Measurements from ENCODE around the gene CGB3.

The CGB3 gene

DNA sequence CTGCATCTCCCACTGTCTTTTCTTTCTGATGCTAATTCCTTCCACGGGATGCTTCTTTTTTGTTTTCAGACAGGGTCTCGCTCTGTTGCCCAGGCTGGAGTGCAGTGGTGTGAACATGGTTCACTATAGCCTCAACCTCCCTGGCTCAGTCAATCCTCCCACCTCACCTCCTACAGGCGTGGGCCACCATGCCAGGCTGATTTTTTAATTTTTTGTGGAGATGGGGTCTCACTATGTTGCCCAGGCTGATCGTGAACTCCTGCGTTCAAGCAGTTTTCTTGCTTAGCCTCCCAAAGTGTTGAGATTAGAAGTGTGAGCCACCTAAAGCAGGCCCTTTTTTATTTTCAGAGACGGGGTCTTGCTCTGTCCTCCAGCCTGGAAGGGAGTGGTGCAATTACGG is 35.8 kb downstream of the CGB3 start:
- DNase-seq (ENCODE audit: low spot score) = no peak

DNA sequence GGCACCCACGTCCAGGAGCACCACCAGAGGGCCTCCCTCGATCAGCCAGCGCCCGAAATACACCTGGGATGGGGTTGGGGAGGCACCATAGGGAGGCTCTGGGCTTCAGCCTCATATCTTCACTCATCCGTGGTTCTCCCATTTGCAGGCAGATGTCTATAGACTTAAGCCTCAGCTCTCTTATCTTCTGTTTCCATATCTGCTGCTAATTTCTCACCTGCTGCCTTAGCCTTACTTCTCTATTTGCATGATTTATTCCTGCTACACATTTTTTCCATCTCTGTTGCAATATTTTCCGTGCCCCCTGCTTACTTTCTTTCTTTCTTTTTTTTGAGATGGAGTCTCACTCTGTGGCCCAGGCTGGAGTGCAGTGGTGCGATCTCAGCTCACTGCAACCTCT is 36.8 kb downstream of the CGB3 start:
- no peak for DNase-seq (ENCODE audit: low spot score)

DNA sequence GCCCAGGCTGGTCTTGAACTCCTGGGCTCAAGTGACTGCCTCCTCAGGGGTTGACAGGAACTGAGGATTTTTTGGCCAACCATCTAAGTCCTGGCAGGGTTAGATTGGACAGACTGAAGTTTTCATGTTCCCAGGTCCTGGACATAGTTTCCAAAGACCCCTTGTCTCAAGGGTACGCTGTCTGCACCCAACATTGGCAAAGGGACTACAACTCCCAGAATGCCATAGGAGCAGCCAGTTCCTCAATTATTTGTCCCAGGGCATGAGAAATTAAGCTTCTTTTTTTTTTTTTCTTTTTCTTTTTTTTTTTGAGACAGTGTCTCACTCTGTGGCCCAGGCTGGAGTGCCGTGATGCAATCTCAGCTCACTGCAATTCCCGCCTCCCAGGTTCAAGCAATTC is 37.9 kb downstream of the CGB3 start:
- no peak for DNase-seq (ENCODE audit: low spot score)

DNA sequence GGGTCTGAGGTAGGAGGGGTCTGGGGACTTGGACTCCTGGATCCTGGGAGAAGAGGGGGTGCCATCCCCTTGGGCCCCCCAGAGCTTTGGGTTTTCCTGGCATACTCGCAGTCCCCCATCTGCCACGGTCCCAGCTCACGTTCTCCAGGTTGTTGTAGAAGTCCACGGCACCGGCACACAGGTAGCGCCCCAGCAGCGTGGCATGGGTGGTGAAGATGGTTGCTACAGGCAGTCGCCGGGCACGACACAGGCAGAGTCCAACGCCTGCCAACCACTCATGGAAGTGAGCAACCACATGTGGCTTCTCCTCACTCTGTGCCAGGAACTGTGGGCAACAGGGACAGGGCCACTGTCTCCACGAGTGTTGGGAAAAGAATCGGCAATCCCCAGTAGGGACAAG is 38.4 kb downstream of the CGB3 start:
- no peak for DNase-seq (ENCODE audit: low spot score)

DNA sequence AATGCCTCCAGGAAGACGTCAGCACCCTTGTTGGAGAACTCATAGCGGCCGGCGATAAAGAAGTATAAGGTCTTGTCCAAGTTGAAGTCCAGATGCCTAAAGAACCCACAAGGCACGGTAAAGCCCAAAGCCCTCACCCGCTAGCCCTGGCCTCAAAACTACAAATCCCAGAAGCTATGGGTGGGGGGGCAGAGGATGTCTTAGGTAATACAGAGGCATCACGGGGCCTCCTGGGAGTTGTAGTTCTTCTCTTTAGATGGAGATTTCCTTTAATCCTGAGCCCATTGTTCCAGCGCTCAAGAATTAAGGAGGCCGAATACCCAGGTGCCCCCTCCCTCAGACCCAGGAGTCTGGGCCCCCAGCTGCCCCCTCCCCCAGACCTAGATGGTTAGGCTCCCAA is 41.9 kb downstream of the CGB3 start:
- DNase-seq (ENCODE audit: low spot score) = no peak

DNA sequence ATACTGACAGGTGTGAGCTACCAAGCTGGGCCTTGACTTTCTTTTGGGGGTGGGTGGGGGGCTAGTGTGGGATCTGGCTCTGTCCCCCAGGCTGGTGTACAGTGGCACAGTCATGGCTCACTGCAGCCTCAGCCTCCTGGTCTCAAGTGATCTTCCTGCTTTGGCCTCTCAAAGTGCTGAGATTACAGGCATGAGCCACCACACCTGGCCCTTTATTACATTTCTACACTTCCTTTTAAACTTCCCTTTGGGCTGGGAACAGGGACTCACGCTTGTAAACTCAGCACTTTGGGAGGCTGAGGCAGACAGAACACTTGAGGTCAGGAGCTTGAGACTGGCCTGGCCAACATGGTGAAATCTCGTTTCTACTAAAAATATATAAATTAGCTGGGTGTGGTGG is 47.1 kb downstream of the CGB3 start:
- no peak for DNase-seq (ENCODE audit: low spot score)

DNA sequence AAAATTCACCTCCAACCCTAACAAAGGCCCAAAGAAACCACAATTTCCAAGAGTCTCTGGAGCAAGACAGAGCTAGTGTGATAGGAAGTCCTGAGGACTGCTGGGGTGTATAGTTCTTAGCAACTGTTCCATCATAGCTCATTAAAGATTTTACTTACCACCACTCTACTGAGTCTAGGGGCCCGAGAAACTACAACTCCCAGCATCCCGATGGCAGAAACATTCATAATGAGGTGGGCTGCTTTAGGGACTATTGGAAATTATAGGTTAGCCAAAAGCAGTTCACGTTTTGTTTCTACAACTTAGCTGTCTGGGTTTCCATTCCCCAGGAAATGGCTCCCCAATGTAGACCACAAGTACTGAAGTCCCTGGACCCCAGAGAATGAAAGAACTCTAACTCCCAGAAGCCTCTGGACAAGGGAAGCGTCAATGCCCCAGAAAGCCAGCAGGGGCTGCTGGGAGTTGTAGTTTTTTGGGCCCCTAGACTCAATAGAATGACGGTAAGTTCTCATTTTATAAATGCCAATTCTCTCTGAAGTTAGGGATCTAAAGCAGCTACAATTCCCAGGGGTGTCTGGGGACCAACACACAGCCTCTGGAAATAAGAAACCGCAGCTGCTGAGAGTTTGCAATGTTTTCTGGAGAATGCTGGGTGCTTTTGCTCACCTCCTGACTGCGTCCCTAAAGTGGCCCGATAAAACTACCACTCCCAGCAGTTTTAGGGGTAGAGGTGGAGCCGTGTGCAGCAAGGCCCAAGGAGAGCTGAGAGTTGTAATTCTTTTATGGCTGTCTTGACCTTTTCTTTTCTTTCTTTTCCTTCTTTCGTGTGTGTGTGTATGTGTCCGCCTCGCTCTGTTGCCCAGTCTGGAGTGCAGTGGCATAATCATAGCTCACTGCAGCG is 47.9 kb downstream of the CGB3 start:
- DNase-seq (ENCODE audit: low spot score) = no peak
